ENCODE measurements around the gene POLDIP3.
A peak's percentile ranks its signal among the peaks of the same experiment; 100 is the strongest.

The POLDIP3 gene

GRCh38 chr22:42641801-42642413 lies 27.2 kb upstream of the POLDIP3 start:
- no peak for DNase-seq (ENCODE audit: low read depth)

DNA sequence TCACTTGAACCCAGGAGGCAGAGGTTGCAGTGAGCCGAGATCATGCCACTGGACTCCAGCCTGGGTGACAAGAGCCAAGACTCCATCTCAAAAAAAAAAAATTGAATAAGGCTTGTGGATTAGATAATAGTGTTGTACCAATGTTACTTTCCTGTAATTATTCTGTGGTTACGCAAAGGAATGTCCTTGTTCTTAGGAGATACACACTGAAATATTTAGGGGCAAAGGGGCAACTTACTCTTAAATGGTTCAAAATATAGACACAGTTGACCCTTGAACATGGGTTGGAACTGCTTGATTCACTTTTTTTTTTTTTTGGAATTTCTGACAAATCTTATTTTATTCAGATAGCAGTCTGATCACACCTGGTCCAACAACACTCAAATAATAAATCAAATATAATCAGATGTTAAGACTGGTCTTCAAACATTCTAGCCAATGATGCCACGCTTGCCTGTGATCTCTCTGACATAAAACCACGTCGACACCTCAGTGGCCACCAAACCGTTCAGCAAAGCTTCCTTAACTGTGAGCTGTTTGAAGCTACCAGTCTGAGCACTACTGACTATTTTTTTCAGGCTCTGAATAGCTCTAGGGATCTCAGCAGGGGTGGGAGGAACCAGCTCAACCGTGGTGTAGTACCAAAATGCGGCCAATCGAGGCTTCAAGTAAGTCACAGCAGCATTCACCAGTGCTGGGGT lies 25.0 kb upstream of the POLDIP3 start:
- DNase-seq (ENCODE audit: low read depth): peak; percentile 34

GRCh38 chr22:42637555-42637954 lies 22.9 kb upstream of the POLDIP3 start:
- no peak for DNase-seq (ENCODE audit: low read depth)

DNA sequence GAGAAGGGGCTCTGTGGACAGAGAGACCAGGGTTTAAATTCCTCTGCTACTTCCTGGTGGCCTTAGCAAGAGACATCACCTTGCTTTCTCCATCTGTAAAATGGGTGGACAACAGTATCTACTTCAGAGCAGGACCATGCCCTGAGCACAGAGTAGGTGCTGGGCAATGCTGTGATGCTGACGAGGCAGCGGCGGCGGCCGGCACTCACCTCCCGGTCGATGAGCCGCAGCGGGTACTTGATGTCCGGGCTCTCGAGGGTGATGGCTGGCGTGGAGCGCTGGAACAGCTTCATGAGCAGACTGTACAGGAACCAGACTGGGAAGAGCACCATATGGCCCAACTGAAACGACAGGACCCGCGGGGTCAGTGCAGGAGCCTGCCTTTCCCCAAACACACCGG lies 21.8 kb upstream of the POLDIP3 start:
- no peak for DNase-seq (ENCODE audit: low read depth)

DNA sequence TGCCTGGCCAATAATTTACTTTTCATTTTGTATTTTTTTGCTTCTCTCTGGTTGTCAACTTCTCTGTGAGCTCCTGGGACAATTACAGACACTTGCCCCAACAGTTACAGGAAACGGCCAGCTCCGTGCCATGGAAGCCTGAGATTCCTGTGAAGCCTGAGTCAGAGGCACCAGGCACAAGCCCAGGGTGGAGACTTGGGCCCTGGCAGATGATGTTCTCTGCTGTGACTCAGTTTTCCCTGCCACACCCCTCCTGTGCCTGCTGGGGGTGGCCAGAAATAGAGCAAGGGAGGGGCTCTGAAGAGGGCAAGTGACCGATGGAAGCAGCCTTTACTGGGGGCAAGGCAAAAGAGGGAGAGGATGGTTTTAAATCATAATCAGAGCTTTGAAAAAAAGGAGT lies 20.8 kb upstream of the POLDIP3 start:
- peak; percentile 90 for DNase-seq (ENCODE audit: low read depth)

GRCh38 chr22:42633013-42633412 lies 18.3 kb upstream of the POLDIP3 start:
- DNase-seq (ENCODE audit: low read depth): no peak

GRCh38 chr22:42632096-42632495 lies 17.4 kb upstream of the POLDIP3 start:
- no peak for DNase-seq (ENCODE audit: low read depth)

- peak; percentile 41 for DNase-seq (ENCODE audit: low read depth)
These were observed 16.4 kb upstream of the POLDIP3 start for GRCh38 chr22:42630901-42631602.

- no peak for DNase-seq (ENCODE audit: low read depth)
These were observed 15.5 kb upstream of the POLDIP3 start for GRCh38 chr22:42630211-42630610.

- DNase-seq (ENCODE audit: low read depth): no peak
These were observed 13.3 kb upstream of the POLDIP3 start for GRCh38 chr22:42627981-42628380.

GRCh38 chr22:42626951-42627625 lies 12.4 kb upstream of the POLDIP3 start:
- DNase-seq (ENCODE audit: low read depth): no peak

GRCh38 chr22:42626431-42626830 lies 11.7 kb upstream of the POLDIP3 start:
- DNase-seq (ENCODE audit: low read depth): no peak

DNA sequence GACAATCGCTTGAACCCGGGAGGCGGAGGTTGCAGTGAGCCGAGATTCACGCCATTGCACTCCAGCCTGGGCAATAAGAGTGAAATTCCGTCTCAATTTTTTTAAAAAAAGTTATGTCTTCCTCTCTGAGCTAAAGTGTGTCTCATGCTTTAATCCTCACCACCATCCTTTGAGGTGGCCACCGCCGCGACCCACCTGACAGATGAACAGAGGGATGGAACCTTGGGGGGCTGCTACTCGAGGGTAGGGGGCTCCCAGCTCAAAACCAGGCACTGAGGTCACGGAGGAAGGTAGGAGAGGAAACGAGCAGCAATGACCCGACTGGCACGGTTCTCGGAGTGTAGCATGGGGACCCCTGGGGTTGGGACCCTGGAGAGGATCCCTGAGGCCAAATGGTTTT lies 10.7 kb upstream of the POLDIP3 start:
- DNase-seq (ENCODE audit: low read depth): no peak

GRCh38 chr22:42624551-42625106 lies 9.9 kb upstream of the POLDIP3 start:
- no peak for DNase-seq (ENCODE audit: low read depth)

DNA sequence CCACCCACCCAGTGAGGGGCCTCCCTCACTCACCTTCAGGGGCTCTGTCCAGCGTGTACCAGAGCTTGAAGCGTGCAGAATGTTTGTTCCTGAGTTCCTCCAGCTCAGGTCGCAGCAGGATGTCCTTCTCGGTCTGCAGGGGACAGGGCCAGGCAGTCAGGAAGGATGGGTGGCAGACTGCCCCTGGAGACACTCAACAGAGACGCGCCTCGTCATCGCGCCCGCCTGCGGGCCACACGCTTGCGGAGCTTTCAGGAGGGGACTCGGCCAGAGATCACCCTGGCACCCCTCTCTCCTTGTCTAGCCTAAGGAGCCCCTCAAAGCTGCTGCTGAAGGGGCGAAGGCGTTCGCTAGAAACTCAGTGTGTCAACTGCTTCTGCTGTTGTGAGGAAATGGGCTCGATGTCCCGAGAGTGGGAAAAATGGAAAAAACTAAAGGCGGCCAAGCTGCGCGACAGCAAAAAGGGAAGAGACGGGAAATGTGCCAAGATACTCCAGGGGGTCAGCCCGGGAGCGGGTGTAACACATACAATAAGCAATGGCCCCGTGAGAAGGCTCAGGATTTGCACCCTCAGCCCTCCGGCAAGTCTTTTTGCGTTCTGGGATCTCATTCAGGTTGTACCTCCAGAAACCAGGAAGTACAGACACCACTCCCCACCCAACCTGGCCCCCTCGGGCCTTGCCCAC lies 9.2 kb upstream of the POLDIP3 start:
- DNase-seq (ENCODE audit: low read depth): no peak

DNA sequence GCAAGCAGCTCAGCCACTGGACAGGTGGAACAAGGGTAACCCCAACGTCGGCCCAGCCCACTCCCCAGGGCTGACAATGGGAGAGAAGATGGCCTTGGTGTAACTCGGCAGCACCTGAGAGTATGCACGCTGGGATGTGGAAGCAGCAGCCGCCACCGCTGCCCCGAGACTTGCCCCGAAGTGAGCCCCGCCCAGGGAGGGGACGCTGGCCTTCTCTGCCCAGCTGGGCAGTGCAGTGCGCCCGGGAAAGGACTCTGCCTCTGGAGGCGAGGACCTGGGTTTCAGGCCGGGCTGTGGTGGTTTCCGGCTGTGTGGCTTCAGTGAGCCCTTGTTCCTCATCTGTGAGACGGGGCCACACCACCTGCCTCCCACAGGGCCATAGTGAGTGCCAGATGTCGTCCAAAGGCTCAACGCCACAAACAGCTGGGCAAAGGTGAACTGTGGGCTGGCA lies 8.6 kb upstream of the POLDIP3 start:
- DNase-seq (ENCODE audit: low read depth): no peak

DNA sequence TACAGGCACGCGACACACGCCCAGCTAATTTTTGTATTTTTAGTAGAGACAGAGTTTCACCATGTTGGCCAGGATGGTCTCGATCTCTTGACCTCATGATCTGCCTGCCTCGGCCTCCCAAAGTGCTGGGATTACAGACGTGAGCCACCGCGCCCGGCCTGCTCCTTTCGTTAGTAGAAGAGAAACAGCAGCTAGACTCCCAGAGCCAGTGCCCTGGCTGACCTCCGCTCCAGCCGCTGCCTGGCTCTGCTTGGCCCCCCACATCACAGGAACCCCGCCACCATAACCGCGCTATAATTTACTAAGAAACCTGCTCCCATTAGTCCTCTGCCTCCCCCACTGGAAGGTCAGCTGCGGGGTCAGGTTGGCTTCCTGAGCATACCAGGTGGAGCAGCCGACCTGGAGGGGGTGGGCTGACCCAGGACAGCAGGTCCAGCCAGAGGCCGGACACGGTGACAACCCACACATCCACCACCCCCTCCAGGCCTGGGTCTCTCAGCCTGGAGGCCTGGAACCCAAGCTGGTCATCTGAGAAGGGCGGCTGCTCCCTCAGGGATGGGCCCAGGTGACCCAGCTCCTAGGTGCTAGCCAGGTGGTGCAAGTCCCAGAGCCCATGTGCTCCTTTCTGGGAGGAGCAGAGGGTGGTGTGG lies 7.5 kb upstream of the POLDIP3 start:
- no peak for DNase-seq (ENCODE audit: low read depth)

DNA sequence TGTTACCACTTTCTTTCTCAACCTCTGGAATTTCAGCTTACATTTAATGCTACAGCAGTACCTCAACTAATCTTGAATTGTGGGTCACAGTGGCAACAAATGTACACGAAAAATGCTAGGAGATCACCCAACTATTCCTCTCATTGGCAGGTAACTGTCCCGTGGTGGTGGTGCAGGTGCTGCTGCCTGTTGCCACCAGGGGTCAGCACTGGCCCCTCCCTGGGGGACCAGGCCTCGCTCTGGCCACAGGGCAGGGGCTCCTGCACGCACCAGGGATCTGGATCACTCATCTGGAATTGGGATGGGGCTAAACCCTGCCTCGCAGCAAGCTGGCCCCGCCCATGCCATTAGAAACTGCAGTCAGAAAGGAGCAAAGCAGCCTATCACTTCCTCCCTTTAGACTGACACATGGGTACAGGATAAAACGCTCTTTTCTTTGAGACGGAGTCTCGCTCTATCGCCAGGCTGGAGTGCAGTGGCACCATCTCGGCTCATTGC lies 6.9 kb upstream of the POLDIP3 start:
- DNase-seq (ENCODE audit: low read depth): peak; percentile 40

DNA sequence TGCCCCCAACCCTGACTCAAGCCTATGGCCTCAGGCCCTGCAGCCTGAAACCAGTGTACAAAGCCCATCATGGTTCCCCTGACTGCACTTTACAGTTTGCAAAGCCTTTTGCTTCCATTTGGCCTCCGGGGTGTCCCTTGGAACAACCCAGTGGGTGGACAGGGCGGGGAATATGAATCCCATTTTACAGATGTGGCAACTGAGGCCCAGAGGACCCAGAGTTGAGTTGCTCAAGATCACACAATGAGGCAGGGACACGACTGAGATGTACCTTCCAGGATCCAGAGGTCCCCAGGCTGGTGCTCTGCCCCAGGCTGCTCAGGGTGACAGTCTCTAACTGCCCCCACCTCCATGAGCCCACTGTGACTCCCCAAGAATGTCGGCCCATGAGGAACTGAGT lies 5.4 kb upstream of the POLDIP3 start:
- no peak for DNase-seq (ENCODE audit: low read depth)

- no peak for DNase-seq (ENCODE audit: low read depth)
These were observed 4.8 kb upstream of the POLDIP3 start for GRCh38 chr22:42619261-42620063.

Data from iris pigment epithelial cell (primary cell).